Measurements from ENCODE around the gene NMT2.

DNA sequence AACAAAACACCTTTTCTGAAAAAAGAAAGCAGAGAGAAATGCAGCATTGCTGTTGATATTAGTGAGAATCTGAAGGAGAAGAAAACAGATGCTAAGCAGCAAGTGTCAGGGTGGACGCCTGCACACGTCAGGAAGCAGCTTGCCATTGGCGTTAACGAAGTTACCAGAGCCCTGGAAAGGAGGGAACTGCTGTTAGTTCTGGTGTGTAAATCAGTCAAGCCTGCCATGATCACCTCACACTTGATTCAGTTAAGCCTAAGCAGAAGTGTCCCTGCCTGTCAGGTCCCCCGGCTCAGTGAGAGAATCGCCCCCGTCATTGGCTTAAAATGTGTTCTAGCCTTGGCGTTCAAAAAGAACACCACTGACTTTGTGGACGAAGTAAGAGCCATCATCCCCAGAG, 65.0 kb downstream of the NMT2 start:
- TF ChIP-seq, protein P1, sequence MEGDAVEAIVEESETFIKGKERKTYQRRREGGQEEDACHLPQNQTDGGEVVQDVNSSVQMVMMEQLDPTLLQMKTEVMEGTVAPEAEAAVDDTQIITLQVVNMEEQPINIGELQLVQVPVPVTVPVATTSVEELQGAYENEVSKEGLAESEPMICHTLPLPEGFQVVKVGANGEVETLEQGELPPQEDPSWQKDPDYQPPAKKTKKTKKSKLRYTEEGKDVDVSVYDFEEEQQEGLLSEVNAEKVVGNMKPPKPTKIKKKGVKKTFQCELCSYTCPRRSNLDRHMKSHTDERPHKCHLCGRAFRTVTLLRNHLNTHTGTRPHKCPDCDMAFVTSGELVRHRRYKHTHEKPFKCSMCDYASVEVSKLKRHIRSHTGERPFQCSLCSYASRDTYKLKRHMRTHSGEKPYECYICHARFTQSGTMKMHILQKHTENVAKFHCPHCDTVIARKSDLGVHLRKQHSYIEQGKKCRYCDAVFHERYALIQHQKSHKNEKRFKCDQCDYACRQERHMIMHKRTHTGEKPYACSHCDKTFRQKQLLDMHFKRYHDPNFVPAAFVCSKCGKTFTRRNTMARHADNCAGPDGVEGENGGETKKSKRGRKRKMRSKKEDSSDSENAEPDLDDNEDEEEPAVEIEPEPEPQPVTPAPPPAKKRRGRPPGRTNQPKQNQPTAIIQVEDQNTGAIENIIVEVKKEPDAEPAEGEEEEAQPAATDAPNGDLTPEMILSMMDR (conservative IDR thresholded peaks at IDR 0.05; ENCODE audit: low read length): no peak
- TF ChIP-seq EZH2phosphoT487 (IDR thresholded peaks at IDR 0.05; ENCODE audit: borderline replicate concordance, low read depth, low read length): no peak
